PFSK-1 (cell line): ENCODE measurements around the gene TAF6.

Source experiments
- POLR2AphosphoS5 ChIP-seq: IDR thresholded peaks from 2 replicates; pipeline ENCODE4 v1.6.1; 2012; ENCODE audit warnings: low read depth, mild to moderate bottlenecking, control low read depth, low read length, moderate library complexity
- SIN3A ChIP-seq: IDR thresholded peaks from 2 replicates; pipeline ENCODE4 v1.6.1; 2012; ENCODE audit warnings: mild to moderate bottlenecking, low read length, moderate library complexity, borderline replicate concordance; ENCODE audit not compliant: insufficient read depth
- TAF1 ChIP-seq: IDR thresholded peaks from 2 replicates; pipeline ENCODE4 v1.6.1; 2012; ENCODE audit warnings: low read length, control low read depth, borderline replicate concordance; ENCODE audit not compliant: insufficient read depth
- TF ChIP-seq, protein P1 (sequence below), 2 experiments: IDR thresholded peaks; 2 replicates each; pipeline versions ENCODE4 v1.6.1 to v1.8.0; 2011 to 2012; ENCODE audit warnings: low read depth in 2 of 2, low read length in 2 of 2, control low read depth in 1 of 2, inconsistent platforms in 1 of 2, mild to moderate bottlenecking in 1 of 2, moderate library complexity in 1 of 2; ENCODE audit not compliant: insufficient read depth in 1 of 2

DNA sequence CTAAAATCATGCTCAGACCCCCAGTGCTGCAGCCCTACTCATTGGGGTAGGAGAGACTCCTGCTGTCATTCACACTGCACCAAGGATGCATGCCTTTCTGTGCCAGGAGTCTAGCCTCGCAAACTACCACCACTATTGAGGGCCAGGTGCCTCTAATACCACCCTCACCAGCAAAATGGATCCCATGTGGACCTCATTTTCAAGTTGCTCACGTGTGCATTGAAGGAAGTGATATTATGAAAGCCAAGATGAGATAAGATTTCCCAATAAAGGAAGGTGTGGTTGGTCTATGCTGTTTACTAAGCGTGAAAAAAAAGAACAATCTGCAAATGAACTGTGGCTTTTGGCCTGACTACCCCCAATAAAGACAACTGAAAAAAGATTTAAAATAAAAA is 22.4 kb upstream of the TAF6 start:
- TF ChIP-seq TAF1 (no peak), POLR2AphosphoS5 (no peak), SIN3A (no peak)
- TF ChIP-seq, protein P1, sequence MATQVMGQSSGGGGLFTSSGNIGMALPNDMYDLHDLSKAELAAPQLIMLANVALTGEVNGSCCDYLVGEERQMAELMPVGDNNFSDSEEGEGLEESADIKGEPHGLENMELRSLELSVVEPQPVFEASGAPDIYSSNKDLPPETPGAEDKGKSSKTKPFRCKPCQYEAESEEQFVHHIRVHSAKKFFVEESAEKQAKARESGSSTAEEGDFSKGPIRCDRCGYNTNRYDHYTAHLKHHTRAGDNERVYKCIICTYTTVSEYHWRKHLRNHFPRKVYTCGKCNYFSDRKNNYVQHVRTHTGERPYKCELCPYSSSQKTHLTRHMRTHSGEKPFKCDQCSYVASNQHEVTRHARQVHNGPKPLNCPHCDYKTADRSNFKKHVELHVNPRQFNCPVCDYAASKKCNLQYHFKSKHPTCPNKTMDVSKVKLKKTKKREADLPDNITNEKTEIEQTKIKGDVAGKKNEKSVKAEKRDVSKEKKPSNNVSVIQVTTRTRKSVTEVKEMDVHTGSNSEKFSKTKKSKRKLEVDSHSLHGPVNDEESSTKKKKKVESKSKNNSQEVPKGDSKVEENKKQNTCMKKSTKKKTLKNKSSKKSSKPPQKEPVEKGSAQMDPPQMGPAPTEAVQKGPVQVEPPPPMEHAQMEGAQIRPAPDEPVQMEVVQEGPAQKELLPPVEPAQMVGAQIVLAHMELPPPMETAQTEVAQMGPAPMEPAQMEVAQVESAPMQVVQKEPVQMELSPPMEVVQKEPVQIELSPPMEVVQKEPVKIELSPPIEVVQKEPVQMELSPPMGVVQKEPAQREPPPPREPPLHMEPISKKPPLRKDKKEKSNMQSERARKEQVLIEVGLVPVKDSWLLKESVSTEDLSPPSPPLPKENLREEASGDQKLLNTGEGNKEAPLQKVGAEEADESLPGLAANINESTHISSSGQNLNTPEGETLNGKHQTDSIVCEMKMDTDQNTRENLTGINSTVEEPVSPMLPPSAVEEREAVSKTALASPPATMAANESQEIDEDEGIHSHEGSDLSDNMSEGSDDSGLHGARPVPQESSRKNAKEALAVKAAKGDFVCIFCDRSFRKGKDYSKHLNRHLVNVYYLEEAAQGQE (IDR thresholded peaks at IDR 0.05; ENCODE audit: insufficient read depth in 1 of 2, low read depth in 2 of 2, low read length in 2 of 2), result no peak
